Nephron progenitor cell (in vitro differentiated cells): ENCODE results near the gene USP3.
"Not testable (repeated sequence)": the region's sequence is repeated elsewhere in the genome, so short reads cannot be mapped to it uniquely, and the experiment has no call there.

Experiments used
- DNase-seq: peaks from one replicate; pipeline ENCODE4 v3.0.0; 2021
- H3K27ac Mint-ChIP-seq: 2 replicates; pipeline ENCODE4 v1.8.0; 2021; ENCODE audit warnings: mild to moderate bottlenecking, moderate library complexity, mixed read lengths
- H3K27me3 Mint-ChIP-seq: 2 replicates; pipeline ENCODE4 v1.8.0; 2021; ENCODE audit warnings: mild to moderate bottlenecking, low read depth, mixed read lengths; ENCODE audit not compliant: poor library complexity
- H3K36me3 Mint-ChIP-seq: 2 replicates; pipeline ENCODE4 v1.8.0; 2021; ENCODE audit warnings: low read depth, mixed read lengths
- H3K4me1 Mint-ChIP-seq: 2 replicates; pipeline ENCODE4 v1.8.0; 2021; ENCODE audit warnings: mixed read lengths
- H3K4me3 Mint-ChIP-seq: 2 replicates; pipeline ENCODE4 v1.8.0; 2021; ENCODE audit warnings: mild to moderate bottlenecking, moderate library complexity, mixed read lengths
- H3K9me3 Mint-ChIP-seq: 2 replicates; pipeline ENCODE4 v1.8.0; 2021; ENCODE audit warnings: mild to moderate bottlenecking, moderate library complexity, mixed read lengths
- TF ChIP-seq, protein P1 (sequence below): fragments of 200-600 bp; sonication (generic); IDR thresholded peaks from 2 replicates; pipeline ENCODE4 v1.5.0; 2021; ENCODE audit warnings: antibody characterized with exemption

Gene USP3

DNA sequence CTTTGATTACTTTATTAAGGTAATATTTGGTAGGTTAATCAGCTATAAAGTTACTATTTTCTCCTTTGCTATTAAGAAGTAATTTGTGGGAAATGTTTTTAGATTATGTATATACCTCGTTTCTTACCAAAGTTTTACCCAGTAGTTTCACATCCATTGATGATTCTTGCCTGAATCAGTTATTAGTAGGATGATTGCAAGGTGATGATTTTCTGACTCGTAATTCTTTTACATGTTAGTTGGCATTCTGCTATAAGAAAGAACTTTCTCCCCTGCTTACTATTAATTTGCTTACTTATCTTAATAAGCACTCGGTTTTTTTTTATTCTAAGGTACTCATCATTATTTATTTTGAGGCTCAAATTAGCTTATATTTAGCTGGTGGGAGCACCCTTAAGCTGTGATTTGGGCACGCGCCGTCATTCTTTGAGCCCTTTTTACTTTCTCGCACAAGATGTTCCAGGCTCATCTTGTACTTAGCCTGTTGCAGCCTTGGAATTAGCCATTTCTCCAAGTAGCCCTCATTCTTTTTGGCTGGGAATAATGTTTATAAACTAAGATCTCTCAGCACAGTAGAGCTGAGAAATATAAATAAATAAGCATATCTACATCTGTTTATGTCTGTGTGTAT, 15.3 kb downstream of the USP3 start:
- H3K9me3 Mint-ChIP-seq, result no peaks in the 10 kb centered on the region
- H3K4me1 Mint-ChIP-seq, result peaks cover 65% of the 10 kb centered on the region
- H3K27ac Mint-ChIP-seq, result no peak overlapping the region
- no peak overlapping the region for H3K4me3 Mint-ChIP-seq
- peaks cover 10% of the 10 kb centered on the region for H3K36me3 Mint-ChIP-seq
- no peak for DNase-seq
- TF ChIP-seq, protein P1, sequence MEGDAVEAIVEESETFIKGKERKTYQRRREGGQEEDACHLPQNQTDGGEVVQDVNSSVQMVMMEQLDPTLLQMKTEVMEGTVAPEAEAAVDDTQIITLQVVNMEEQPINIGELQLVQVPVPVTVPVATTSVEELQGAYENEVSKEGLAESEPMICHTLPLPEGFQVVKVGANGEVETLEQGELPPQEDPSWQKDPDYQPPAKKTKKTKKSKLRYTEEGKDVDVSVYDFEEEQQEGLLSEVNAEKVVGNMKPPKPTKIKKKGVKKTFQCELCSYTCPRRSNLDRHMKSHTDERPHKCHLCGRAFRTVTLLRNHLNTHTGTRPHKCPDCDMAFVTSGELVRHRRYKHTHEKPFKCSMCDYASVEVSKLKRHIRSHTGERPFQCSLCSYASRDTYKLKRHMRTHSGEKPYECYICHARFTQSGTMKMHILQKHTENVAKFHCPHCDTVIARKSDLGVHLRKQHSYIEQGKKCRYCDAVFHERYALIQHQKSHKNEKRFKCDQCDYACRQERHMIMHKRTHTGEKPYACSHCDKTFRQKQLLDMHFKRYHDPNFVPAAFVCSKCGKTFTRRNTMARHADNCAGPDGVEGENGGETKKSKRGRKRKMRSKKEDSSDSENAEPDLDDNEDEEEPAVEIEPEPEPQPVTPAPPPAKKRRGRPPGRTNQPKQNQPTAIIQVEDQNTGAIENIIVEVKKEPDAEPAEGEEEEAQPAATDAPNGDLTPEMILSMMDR, result no peak
- H3K27me3 Mint-ChIP-seq, result no peaks in the 10 kb centered on the region

DNA sequence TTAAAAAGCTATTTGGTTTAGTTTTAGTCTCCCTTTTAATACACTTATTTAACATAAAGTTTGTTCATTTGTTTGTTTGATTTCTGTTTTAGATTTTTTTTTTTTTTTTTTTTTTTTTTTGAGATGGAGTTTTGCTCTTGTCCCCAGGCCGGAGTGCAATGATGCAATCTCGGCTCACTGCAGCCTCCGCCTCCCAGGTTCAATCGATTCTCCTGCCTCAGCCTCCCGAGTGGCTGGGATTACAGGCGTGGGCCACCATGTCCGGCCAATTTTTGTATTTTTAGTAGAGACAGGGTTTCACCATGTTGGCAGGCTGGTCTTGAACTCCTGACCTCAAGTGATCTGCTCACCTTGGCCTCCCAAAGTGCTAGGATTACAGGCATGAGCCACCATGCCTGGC, 16.1 kb downstream of the USP3 start:
- not testable (repeated sequence) for H3K9me3 Mint-ChIP-seq, H3K4me3 Mint-ChIP-seq, H3K27me3 Mint-ChIP-seq, H3K27ac Mint-ChIP-seq, DNase-seq
- Mint-ChIP-seq H3K36me3 (peaks cover 10% of the 10 kb centered on the region), H3K4me1 (peaks cover 65% of the 10 kb centered on the region)

DNA sequence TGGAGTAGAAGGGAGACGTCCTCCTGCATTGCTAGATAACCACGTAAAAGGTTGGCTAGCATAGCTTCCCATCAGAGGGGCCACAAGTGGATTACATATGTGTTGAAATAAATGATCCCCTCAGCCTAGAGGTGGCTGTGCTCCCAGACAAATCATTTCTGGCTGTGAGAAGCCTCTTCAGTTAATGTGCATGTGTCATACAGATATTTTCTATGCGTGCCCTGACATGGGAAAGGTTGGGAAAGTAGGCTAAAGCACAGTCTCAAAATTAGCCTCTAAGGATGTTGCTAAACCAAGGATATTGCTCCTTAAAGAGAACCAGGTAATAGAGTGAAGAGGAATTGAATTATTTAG, 17.8 kb downstream of the USP3 start:
- no peak overlapping the region for H3K27ac Mint-ChIP-seq

DNA sequence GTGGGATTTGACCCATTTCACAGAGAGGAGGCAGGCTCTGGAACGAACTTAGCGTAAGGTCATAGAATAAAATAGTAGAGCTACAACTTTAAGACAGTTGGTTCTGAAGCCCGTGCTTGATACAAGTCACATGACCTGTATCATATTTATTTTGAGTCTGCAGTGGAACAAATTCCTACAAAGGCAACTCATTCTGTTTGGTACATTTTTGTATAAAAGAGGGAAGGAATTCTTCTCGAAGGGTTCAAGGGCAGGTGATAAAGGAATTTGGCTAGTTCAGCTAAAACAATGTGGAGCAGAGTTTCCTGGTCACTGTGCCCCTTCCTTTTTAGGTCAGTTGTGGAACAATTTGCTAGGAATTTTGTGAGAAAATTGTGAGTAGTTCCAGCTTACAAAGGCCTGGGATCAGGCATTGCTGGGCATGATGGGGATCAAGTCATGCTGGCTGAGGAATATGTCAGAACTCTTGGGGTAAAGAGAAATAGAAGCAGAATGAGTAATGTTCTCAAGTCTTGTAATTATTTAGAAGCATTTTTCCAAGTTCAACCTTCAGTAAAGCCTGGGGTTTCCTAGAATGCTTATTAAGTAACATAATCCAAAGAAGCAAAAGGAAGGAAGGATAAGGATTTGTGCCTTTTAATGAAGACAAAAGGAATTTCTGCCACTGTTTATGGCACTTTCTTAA, 19.1 kb downstream of the USP3 start:
- no peaks in the 10 kb centered on the region for H3K9me3 Mint-ChIP-seq
- H3K4me1 Mint-ChIP-seq, result peaks cover 39% of the 10 kb centered on the region
- TF ChIP-seq, protein P1, result no peak
- no peak overlapping the region for H3K27ac Mint-ChIP-seq
- no peak overlapping the region for H3K4me3 Mint-ChIP-seq
- peaks cover 15% of the 10 kb centered on the region for H3K36me3 Mint-ChIP-seq
- no peak for DNase-seq
- H3K27me3 Mint-ChIP-seq, result no peaks in the 10 kb centered on the region

More for the DNA sequence above, 17.8 kb downstream of the USP3 start:
- DNase-seq, result no peak
- Mint-ChIP-seq H3K27me3 (no peaks in the 10 kb centered on the region), H3K9me3 (no peaks in the 10 kb centered on the region), H3K36me3 (peaks cover 14% of the 10 kb centered on the region), H3K4me3 (no peak overlapping the region), H3K4me1 (peaks cover 47% of the 10 kb centered on the region)
- TF ChIP-seq, protein P1, result no peak

DNA sequence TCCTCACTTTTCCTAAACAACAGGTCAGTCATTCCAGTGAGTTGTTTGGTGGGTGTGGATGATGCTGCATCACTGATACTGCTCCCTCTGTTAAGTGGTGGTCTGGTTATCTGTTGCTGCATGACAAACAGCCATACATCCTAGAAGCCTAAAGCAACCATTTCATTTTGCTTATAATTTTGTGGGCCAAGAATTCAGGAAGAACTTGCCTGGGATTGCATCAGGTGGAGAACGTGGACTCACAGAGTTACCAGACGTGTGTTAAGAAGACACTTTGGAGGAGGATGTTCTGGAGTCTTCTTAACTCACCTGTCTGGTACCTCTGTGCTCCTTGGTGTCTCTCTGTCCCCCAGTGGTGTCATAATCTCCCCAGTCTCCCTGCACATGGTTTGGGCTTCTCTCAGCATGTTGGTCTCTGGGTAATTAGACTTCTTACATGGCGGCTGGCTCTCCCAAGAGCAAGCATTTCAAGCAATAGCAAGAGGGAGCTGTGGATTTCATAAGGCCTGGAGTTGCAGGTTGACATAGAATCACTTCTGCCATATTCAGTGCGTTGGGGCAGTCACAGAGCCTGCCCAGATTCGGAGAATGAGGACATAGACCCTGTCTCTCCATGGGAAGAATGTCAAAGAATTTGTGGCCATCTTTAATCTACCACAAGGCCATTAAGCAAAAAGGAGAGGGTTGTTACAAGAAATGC, 20.1 kb downstream of the USP3 start:
- peaks cover 39% of the 10 kb centered on the region for H3K4me1 Mint-ChIP-seq
- no peaks in the 10 kb centered on the region for H3K27me3 Mint-ChIP-seq
- H3K27ac Mint-ChIP-seq, result no peak overlapping the region
- DNase-seq, result no peak
- TF ChIP-seq, protein P1, result no peak
- peaks cover 15% of the 10 kb centered on the region for H3K36me3 Mint-ChIP-seq
- no peak overlapping the region for H3K4me3 Mint-ChIP-seq
- no peaks in the 10 kb centered on the region for H3K9me3 Mint-ChIP-seq

DNA sequence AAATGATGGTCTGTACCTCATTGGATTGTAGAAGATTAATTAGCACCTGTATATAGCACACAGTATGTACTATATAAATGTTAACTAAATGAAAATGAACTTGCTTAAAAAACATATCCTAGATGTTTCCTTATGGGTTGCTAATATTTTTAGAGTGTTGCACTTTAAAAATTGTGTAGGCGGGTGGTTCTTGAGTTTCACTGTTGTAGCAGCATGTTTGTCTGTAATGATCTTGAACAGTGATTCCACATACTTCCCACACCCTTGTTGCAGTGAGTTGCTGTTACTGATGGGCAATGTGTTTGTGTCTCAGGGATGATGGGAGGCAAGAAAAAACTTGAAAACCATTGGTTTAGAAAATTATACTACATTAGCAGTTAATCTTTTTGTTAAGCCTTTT, 22.0 kb downstream of the USP3 start:
- no peak overlapping the region for H3K27ac Mint-ChIP-seq
- peaks cover 32% of the 10 kb centered on the region for H3K4me1 Mint-ChIP-seq

More for the DNA sequence above, 22.0 kb downstream of the USP3 start:
- no peaks in the 10 kb centered on the region for H3K9me3 Mint-ChIP-seq
- H3K27me3 Mint-ChIP-seq, result no peaks in the 10 kb centered on the region
- H3K36me3 Mint-ChIP-seq, result peaks cover 34% of the 10 kb centered on the region
- TF ChIP-seq, protein P1, result no peak
- DNase-seq, result no peak
- no peak overlapping the region for H3K4me3 Mint-ChIP-seq
